HG02840 (cell line): ENCODE data around the gene LRGUK.

Experiments used
- ATAC-seq: cut with Tn5 transposase; IDR thresholded peaks from one replicate; pipeline ENCODE4 v1.9.1; 2021; ENCODE audit warnings: mild to moderate bottlenecking, moderate library complexity, moderate number of reproducible peaks; ENCODE audit not compliant: unreplicated experiment, low FRiP score

The LRGUK gene

GRCh38 chr7:134126146-134126545 lies 994 bp upstream of the LRGUK start:
- no peak for ATAC-seq

DNA sequence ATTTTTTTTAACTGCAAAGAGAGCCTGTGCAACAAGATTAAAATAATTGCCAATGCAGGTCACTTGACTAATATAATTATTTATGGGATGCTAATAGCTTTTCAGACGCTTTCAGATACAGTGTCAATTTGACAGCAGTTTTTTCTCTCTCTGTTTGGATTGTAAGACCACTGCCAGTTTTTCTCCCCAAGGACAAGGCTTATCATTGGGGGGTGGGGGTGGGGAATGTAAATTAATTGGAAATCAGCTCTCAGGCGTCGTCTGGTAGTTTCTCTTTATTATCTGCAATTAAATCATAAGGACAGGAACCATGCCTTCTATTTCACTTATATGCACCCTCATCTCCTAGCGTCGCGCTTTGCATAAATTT lies 559 bp upstream of the LRGUK start:
- ATAC-seq: no peak

DNA sequence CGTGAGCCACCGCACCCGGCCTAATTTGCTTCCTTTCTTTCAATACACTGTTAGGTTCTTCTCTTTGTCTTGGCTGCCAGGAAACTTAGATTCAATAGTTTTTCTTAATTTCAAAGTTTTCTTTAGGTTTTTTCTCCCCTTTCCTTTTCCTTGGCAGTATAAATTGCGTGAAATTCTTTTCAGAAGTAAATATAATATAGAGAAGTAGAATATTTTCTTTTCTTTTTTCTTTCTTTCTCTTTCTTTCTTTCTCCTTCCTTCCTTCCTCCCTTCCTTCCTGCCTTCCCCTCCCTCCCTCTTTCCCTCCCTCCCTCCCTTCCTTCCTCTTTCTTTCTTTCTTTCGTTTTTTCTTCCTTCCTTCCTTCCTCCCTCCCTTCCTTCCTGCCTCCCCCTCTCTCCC lies 1.7 kb downstream of the LRGUK start:
- ATAC-seq: no peak

DNA sequence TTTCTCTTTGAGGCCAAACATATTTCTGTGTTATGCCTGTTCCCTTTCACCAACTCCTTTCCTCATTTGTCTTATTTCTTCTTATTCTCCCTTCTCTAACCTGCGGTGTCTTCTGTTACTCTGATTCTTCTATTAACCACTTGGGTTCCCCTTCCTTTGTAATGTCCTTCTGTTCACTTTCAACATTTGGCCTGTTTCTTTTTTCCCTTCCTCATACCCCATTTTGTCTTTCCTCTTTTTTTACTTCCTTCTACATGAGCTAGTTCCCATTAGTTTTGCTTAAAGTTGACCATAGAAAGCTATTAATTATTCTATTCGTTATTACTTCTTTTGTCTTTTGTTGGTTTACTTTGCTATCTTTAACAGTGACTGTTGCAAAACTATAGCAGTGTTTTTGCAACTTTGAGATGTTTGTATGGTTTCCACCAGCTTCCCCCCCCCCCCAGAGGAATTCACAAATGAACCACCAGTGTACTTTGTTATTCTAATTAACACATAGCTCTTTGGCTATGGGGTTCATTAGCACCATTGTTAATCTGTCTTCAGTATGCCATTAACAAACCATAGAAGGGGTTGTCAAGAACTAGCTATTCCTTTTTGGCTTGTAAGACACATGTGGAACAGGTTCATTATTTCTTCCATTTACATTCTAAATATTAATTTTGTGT lies 2.9 kb downstream of the LRGUK start:
- ATAC-seq: no peak

GRCh38 chr7:134134004-134134403 lies 6.9 kb downstream of the LRGUK start:
- ATAC-seq: no peak

GRCh38 chr7:134140889-134141867 lies 14.0 kb downstream of the LRGUK start:
- no peak for ATAC-seq

- ATAC-seq: no peak
Observed at GRCh38 chr7:134141868-134142264, 14.7 kb downstream of the LRGUK start.

GRCh38 chr7:134153493-134154136 lies 26.5 kb downstream of the LRGUK start:
- ATAC-seq: no peak

DNA sequence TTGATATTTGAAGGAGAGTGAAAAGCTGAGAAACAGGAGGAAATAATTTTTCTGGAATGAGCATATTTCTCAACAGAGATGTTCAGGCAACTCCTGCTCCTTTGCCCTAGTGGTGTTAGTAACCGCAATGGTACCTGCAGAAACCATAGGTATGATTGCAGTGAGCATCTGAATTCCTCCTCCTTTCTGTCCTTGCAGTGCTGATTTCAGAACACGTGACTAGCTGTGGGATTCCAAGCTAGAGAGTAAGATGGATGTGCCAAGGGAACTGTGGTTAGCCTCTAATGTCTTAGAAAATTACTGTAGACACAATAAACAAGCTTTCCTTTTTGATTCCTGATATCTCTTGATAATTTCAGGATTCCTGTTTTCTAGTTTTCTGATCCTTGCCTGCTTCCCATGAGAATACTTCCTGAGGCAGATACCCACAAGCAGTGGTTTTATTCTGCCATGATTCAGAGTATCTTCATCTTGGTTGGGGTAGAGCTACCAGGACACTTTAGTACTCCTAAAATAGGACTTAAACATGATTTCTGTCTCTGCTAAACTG lies 27.5 kb downstream of the LRGUK start:
- ATAC-seq: no peak

- ATAC-seq: no peak
Observed at GRCh38 chr7:134155206-134155605, 28.1 kb downstream of the LRGUK start.

DNA sequence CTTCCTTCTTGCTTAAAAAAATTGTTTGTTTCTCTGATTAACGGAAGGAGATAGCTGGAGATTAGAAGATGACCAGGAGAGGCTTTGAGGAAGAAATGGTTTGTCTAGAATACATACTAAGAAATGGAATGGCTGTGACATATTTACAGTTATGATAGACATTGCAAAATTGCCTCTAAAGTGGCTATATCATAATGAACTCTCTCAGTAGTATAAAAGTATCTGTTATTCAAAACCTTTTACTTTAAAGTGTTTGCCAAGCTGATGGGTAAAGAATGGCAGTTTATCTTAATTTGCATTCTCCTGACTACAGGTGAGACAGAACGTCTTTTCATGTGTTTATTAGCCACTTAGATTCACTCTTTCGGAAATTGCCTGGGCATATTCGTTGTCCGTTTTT lies 28.7 kb downstream of the LRGUK start:
- ATAC-seq: no peak

- no peak for ATAC-seq
Observed at GRCh38 chr7:134165252-134165651, 38.1 kb downstream of the LRGUK start.

DNA sequence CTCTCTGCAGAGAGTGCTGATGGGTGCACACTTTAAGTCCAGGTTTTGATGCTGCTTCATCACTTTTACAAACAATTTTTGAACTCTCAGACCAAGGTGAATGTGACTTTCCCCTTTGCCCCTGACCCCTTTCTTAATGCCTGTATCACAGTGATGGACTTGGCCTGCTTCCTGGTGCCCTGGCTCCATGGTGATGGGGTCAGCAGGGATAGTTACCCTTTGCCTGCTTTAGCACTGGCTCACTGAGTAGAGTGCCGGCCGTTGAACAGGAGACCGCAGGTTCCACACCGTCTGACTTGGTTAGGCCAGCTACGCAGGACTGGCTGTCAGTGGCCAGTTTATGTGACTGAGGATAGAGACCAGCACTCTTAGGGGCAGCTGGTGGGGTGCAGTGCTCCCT lies 40.1 kb downstream of the LRGUK start:
- no peak for ATAC-seq

GRCh38 chr7:134167841-134168240 lies 40.7 kb downstream of the LRGUK start:
- no peak for ATAC-seq

DNA sequence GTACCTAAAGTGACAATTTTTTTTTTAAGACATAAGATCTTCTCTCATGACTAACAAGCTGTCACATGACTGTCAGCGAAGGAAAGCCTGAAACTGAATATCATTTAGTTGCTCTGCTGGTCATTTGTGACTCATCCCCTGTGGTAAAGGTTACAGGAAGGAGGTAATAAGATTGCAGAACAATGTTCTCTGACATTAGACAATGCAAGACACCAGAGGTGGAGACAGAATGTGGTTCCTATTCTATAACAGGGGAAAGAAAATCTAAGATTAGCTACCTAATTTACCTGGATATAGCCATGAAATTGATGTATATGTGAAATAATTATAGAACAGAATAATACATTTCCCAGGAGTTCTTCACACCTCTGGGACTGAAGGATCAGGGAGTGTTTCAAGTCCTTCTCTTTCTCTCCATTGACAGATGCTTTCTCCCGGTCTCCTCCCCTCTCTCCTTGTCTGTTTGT lies 47.7 kb downstream of the LRGUK start:
- peak; percentile 71 for ATAC-seq

GRCh38 chr7:134175334-134176036 lies 48.3 kb downstream of the LRGUK start:
- no peak for ATAC-seq

DNA sequence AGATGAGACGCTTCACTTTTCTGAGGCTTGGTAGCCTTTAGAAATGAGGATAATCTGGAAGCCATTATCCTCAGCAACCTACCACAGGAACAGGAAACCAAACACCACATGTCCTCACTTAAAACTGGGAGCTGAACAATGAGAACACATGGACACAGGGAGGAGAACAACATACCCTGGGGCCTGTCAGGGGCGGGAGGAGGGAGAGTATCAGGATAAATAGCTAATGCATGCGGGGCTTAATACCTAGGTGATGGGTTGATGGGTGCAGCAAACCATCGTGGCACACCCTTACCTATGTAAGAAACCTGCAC lies 48.9 kb downstream of the LRGUK start:
- no peak for ATAC-seq

- no peak for ATAC-seq
Observed at GRCh38 chr7:134179036-134180011, 52.2 kb downstream of the LRGUK start.

DNA sequence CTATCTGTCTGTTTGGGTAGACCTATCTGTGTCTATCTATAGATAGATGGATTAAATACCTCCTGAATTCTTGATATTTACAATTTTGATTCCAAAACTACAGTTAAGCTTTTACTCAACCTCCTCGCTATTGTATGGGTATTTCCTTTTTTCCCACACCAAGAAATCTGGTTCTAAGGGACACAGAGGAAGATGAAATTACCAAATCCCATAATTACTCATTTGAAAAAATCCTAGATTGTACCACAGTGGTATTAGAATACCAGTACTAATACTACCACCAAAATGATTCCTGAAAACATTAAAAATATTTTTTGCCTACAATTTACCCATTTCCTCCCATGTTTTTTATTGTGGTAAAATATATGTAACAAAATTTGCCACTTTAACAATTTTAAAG lies 53.2 kb downstream of the LRGUK start:
- no peak for ATAC-seq
